GM19351 (cell line): ENCODE measurements around the gene SETD7.

Source experiments
- ATAC-seq: cut with Tn5 transposase; IDR thresholded peaks from one replicate; pipeline ENCODE4 v1.9.1; 2021; ENCODE audit warnings: mild to moderate bottlenecking, moderate library complexity; ENCODE audit not compliant: unreplicated experiment

SETD7 gene

GRCh38 chr4:139552517-139553307, 3.3 kb downstream of the SETD7 start:
- ATAC-seq, result no peak

DNA sequence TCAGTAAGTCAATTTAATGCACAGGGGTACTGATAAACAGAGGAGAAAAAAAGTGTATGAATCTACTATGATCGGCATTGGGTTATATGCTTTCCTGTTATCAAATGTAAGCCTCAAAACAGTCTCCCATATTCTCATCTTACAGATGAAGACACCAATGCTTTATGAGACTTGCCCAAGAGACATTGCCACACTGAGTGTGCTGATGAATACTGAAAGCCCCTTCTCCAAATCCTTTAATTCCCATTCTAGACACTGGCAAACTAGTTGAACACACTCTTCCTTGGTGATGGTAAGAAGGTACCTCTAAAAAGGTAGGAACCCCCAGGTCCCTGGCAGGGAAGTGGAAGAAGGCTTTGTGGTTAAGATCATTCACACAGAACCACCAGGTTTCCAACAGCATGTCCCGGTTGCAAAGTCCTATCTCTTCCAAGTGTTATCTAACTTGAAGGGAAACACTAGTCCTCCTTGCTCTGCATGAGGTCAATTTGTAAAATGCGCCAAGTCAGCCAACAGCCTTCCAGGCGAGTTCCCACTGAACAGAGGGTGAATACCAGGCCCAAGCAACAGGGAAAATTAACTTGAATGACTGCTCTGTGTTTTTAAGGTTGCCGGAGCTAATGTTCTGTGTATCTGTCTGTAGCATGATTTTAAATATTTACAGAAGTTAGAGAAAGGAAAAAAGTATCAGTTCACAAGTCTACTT, 5.1 kb downstream of the SETD7 start:
- ATAC-seq, result no peak

DNA sequence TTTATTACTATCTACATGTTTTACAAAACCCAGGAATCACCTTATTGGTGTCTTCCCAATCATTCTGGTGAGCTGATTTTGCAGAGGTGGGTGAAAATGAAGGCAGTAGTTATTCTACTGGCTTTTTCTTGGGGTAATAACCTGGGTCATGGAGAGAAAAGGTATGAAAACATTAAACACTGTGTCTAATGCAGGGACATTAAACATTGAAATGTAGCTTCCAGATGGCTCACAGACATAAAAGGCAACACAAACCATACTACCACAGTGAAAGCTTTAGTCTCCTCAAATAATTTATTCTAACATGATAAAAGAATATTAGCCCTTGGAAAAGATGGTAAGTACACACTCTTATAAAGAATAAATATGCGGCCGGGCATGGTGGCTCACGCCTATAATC, 8.0 kb downstream of the SETD7 start:
- ATAC-seq, result no peak

DNA sequence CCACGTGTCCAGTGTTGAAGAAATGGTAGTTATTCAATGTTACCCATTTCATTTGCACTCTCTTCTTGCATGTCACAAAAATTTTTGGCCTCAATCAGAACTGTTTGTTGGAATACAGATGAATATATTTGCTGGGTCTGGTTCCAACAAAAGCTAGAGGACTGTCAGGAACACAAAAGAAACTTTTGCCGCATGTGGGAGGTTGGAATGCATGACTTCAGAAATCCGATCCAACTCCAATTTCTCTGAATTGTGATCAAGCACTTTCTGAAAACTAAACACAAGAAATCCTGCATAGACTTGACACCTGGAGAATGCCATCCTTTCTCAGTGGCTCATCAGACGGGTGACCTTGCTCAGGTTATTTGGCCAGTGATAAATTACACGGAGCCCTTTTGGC, 15.4 kb downstream of the SETD7 start:
- no peak for ATAC-seq

DNA sequence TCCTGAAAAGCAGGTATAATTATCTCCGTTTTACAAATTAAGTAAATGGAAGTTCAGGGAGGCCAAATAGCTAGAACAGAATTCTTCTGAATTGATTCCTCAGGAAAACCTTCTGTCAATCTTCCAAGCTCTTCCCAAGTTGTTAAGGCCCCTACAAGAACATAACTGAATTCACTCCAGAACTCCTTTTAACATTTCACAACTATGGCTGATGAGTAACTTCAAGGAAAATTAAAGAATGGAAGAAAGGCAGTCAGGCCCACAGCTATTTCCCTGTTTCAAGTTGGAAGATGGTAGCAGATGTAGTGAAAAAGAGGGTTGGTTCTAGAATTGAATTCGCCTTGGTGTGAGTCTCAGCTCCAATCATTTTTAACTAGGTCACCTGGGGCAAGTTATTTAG, 15.9 kb downstream of the SETD7 start:
- ATAC-seq, result no peak

DNA sequence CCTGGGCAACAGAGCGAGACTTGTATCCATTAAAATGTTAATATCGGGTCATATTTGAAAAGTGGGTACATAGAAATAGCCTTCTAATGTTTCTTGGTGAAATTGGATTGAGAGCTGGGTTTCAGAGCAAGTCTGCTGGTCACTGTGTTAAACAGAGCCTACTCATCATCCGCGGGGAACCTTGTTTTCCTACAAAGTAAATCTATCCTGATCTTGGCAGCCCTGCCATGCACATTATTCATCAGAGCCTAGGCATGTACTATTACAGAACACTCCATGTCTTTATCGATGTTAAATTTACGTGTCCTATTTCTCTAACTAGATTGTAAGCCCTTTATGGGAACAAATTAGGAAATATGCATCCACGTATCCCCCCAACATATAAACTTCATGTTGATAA, 18.7 kb downstream of the SETD7 start:
- no peak for ATAC-seq

GRCh38 chr4:139535871-139536234, 20.2 kb downstream of the SETD7 start:
- ATAC-seq, result no peak

DNA sequence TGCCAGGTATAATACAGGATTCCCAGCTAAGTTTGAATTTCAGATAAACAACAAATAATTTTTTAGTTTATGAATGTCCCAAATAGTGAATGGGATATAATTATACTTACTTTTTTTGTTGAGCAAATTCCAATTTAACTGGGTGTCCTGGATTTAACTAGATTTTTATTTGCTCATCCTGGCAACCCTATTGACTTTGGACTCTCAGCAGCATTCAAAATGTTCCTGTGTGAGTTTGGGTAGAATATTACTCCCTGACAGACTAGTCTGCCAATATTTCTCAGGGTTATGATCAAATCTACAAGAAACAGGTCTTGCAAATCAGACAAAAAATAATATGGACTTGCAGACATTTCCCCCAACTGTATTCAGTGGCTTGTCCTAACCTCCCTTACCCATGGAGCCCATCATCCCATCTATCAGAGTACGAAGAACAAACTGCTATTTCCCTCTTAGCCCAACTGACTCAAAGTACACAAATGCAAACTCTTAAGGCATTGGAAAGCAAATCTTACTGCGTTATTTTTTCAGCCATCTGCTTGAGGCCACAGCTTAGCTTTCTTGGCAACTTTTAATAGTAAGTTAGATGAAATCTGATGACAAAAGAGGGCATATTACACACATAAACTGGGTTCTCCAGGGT, 20.7 kb downstream of the SETD7 start:
- no peak for ATAC-seq

- ATAC-seq, result no peak
Observed at GRCh38 chr4:139534287-139534950, 21.6 kb downstream of the SETD7 start.

GRCh38 chr4:139533511-139533910, 22.5 kb downstream of the SETD7 start:
- ATAC-seq, result no peak

DNA sequence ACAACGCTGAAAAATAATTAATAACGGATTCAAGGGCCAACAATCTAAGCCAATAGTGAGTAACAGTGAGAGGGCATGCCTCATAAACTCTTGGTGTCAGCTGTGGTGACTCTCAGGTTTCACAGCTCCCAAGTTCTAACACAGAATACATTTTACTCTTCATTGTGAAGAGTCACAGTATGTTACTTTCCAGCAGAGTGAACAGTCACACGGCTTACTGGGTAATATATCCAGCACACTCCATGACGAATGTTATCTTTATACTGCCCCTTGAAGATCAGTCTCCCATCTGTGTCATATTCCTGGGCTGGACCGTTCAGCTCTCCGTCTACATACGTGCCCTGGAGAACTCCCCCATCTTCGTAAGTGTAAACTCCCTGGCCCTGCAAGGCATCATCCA, 23.1 kb downstream of the SETD7 start:
- ATAC-seq, result no peak

DNA sequence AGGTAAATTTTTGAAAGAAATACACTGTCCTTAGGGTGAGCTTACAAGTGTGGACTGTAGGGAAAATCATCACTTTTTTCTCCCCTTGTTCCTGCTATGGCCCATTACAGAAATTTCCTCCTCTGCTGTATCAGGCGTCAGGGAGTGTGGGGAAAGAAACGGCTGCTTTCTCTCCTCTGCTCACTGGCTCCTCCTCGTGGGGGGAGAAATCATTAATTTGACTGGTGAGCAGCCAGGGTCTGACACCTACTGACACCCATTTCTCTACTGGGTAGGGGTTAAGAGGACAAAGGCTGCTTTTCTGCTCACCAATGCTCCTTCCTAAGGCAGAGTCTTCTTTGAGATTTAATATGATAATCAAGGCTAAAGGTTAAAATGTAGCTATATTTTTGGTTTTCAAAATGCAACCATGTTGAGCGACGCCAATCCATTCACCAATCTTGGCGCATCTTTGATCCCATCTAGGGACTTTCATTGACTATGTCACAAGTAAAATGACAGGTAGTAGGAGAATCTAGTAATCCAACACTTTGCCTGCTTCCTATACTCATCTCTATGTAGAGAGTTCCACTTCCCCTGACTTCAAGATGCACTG, 25.1 kb downstream of the SETD7 start:
- ATAC-seq, result peak; percentile 73

GRCh38 chr4:139528377-139529005, 27.5 kb downstream of the SETD7 start:
- peak; percentile 48 for ATAC-seq

DNA sequence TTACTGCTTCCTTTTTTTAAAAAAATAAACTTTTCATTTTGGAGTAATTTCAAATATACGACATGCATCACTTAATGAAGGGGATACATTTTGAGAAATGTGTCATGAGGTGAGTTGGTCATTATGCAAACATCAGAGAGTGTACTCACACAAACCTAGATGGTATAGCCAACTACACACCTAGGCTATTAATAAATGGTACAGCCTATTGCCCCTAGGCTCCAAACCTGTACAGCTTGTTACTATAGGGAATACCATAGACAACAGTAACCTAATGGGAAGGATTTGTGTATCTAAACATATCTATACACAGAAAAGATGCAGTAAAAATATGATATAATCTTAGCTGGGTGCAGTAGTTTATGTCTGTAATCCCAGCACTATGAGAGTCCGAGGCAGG, 29.1 kb downstream of the SETD7 start:
- no peak for ATAC-seq

GRCh38 chr4:139525414-139525813, 30.6 kb downstream of the SETD7 start:
- ATAC-seq, result peak; percentile 58

- ATAC-seq, result no peak
Observed at GRCh38 chr4:139524062-139524631, 31.9 kb downstream of the SETD7 start.

DNA sequence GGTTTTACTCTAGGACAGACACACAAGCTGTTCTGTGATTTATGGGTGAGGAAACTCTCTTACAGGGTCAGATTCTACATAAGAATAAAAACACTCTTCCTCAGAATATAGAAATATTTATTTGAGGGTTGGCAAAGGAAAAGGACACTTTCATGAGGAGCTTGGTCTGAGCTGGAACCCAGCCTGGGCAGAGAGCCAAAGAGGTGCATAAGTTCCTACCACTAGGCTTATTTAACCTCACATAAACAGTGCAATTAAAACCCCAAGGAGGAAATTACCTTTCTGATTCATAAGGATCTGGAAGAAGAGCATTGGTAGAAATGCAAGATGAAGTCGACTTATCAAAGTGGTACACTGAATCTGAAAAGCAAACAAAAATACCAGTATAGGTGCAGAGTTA, 32.9 kb downstream of the SETD7 start:
- ATAC-seq, result no peak

- ATAC-seq, result no peak
Observed at GRCh38 chr4:139522457-139522856, 33.6 kb downstream of the SETD7 start.

DNA sequence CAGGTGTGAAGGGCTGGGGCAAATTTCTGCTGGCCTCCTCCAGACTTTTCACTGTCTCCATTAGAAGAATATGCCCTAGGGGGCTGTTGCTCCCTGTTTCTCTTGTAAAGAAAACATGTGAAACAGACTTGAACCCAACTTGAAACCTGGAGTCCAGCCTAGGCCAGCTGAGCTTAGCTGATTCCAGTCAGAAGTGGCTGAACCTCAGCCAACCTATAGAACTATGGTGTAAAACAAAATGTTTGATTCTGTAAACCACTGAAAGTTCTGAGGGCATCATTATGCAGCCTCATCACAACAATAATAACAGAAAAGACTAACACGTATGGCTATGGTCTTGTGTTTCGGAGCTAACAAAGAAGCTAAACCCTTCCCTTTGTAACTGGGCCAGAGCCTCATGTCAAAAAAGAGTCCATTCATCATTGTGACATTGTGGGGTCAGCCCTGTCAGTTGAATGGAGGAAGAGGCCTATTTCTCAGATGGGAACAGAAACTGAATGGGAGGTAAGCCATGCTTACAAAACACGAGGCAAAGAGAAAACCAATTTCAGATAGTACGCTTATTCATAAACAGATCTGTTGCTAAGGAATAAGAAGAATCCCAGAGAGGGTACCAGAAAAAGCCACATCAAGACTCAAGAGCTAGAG, 34.1 kb downstream of the SETD7 start:
- peak; percentile 33 for ATAC-seq

DNA sequence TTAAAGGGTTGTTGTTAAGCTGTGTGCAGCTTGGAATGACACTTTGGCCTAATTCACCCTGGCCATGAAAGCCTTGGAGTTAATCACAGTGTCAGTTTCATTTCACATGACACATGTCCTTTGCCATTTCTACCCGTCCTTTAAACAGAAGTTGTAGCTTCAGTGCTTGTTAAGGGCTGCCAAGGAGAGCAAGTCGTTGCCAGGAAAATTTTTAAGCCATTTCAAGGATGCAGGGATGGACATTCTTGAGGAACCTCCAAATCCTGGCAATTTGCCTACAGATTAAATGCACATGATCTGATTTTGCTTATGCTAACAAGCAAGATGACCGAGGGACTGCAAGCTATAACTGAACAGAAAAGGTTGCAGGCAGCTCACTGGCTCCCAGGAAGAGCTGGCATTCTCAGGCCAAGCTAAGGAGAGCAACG, 40.5 kb downstream of the SETD7 start:
- no peak for ATAC-seq
